Endodermal cell (in vitro differentiated cells): ENCODE measurements around the gene ANKS1B. TPM values are rescaled to one million over a fixed set of nuclear protein-coding genes. Genes with fewer than 3 reads are reported as not detected.

Experiments
- DNase-seq: peaks from one replicate; pipeline ENCODE4 v3.0.0-alpha.2; 2017
- H3K27ac ChIP-seq: 2 replicates; pipeline ENCODE4 v1.5.1; 2013; ENCODE audit warnings: mild to moderate bottlenecking, low read depth, low read length, moderate library complexity
- H3K27me3 ChIP-seq: 2 replicates; pipeline ENCODE4 v1.6.1; 2013; ENCODE audit warnings: mild to moderate bottlenecking, low read length, moderate library complexity; ENCODE audit not compliant: insufficient read depth, control insufficient read depth, poor library complexity, severe bottlenecking
- H3K36me3 ChIP-seq: 2 replicates; pipeline ENCODE4 v1.7.0; 2013; ENCODE audit warnings: mild to moderate bottlenecking, low read length, moderate library complexity; ENCODE audit not compliant: control insufficient read depth, insufficient read depth
- H3K4me1 ChIP-seq: one replicate; pipeline ENCODE4 v1.7.0; 2013; ENCODE audit warnings: low read length; ENCODE audit not compliant: control insufficient read depth, insufficient read depth
- H3K4me3 ChIP-seq: 2 replicates; pipeline ENCODE4 v1.5.1; 2013; ENCODE audit warnings: mild to moderate bottlenecking, low read length, moderate library complexity
- H3K9ac ChIP-seq: 2 replicates; pipeline ENCODE4 v1.6.1; 2013; ENCODE audit warnings: mild to moderate bottlenecking, low read length, moderate library complexity; ENCODE audit not compliant: poor library complexity, severe bottlenecking; ENCODE audit errors: extremely low read depth
- H3K9me3 ChIP-seq: 2 replicates; pipeline ENCODE4 v1.6.1; 2013; ENCODE audit warnings: mild to moderate bottlenecking, low read length, moderate library complexity; ENCODE audit not compliant: control insufficient read depth
- H3K27ac Mint-ChIP-seq: 2 replicates; pipeline ENCODE4 v1.8.0; 2020; ENCODE audit warnings: mixed read lengths
- H3K27me3 Mint-ChIP-seq: 2 replicates; pipeline ENCODE4 v1.8.0; 2021; ENCODE audit warnings: mild to moderate bottlenecking, mixed read lengths; ENCODE audit not compliant: insufficient read depth
- H3K36me3 Mint-ChIP-seq: 2 replicates; pipeline ENCODE4 v1.8.0; 2020; ENCODE audit warnings: low read depth, mixed read lengths
- H3K4me1 Mint-ChIP-seq: 2 replicates; pipeline ENCODE4 v1.8.0; 2020; ENCODE audit warnings: mixed read lengths
- H3K4me3 Mint-ChIP-seq: 2 replicates; pipeline ENCODE4 v1.8.0; 2020; ENCODE audit warnings: mild to moderate bottlenecking, moderate library complexity, mixed read lengths
- H3K9me3 Mint-ChIP-seq: 2 replicates; pipeline ENCODE4 v1.8.0; 2020; ENCODE audit warnings: mild to moderate bottlenecking, mixed read lengths
- CTCF ChIP-seq: fragments of 200-600 bp; sonication (generic); conservative IDR thresholded peaks from 2 replicates; pipeline ENCODE4 v1.5.0; 2021; ENCODE audit warnings: antibody characterized with exemption, mild to moderate bottlenecking
- WGBS, 2 experiments: methylation state at CpG; one replicate each; pipeline versions ENCODE4 v1.1.5 to v1.1.7; 2013; ENCODE audit warnings: missing lambda C conversion rate in 2 of 2, mixed read lengths in 1 of 2; ENCODE audit not compliant: insufficient coverage in 1 of 2, insufficient read length in 1 of 2; 5-methylcytosine and 5-hydroxymethylcytosine counted together
- total RNA-seq, 2 donors: library from RNA; stranded (reverse); fragmentation: NEBNext Ultra II Directional in 1 of 2; extraction: Animal tissue kit (Norgen Biotek cat#: 25700) in 1 of 2; gene quantifications; 2 replicates in 1 of 2; 3 replicates in 1 of 2; pipeline ENCODE4 v1.2.1, GENCODE V29; 2021

ANKS1B gene
- total RNA-seq, 2 donors from 2014 or later: 28.5 to 65.8 TPM

- no peak overlapping the region for H3K4me3 Mint-ChIP-seq
- no peaks in the 10 kb centered on the region for H3K36me3 Mint-ChIP-seq
- H3K27ac ChIP-seq: no peak overlapping the region
- no peaks in the 10 kb centered on the region for H3K4me1 ChIP-seq
- peaks cover 97% of the 10 kb centered on the region for H3K27me3 Mint-ChIP-seq
- H3K9me3 ChIP-seq: peaks cover 10% of the 10 kb centered on the region
- no peak overlapping the region for H3K4me3 ChIP-seq
- peaks cover 98% of the 10 kb centered on the region for H3K27me3 ChIP-seq
- no peak for DNase-seq
- no peaks in the 10 kb centered on the region for H3K9me3 Mint-ChIP-seq
- no peak overlapping the region for H3K27ac Mint-ChIP-seq
- no peak overlapping the region for H3K9ac ChIP-seq
- H3K4me1 Mint-ChIP-seq: peaks cover 5% of the 10 kb centered on the region
- WGBS, 2 experiments: 89 to 92% methylated on average over 1 of the region's 1 CpG
- no peak for TF ChIP-seq CTCF
- no peaks in the 10 kb centered on the region for H3K36me3 ChIP-seq
Observed at GRCh38 chr12:99067171-99067785, 917.5 kb downstream of the ANKS1B start.

GRCh38 chr12:99066726-99067125 lies 918.0 kb downstream of the ANKS1B start:
- no peak for DNase-seq
- Mint-ChIP-seq H3K36me3 (no peaks in the 10 kb centered on the region), H3K9me3 (no peaks in the 10 kb centered on the region), H3K27me3 (peaks cover 98% of the 10 kb centered on the region), H3K27ac (no peak overlapping the region), H3K4me3 (no peak overlapping the region), H3K4me1 (peaks cover 5% of the 10 kb centered on the region)
- no peaks in the 10 kb centered on the region for H3K4me1 ChIP-seq
- 85% methylated on average over 3 of the region's 3 CpGs; no CpG with 5 or more reads in 1 of the 2 experiments for WGBS, 2 experiments
- peaks cover 100% of the 10 kb centered on the region for H3K27me3 ChIP-seq
- H3K9ac ChIP-seq: no peak overlapping the region
- no peak for TF ChIP-seq CTCF
- peaks cover 10% of the 10 kb centered on the region for H3K9me3 ChIP-seq
- H3K4me3 ChIP-seq: no peak overlapping the region
- no peaks in the 10 kb centered on the region for H3K36me3 ChIP-seq
- no peak overlapping the region for H3K27ac ChIP-seq

GRCh38 chr12:99063182-99063581 lies 921.6 kb downstream of the ANKS1B start:
- Histone ChIP-seq H3K27ac (no peak overlapping the region), H3K4me1 (no peaks in the 10 kb centered on the region), H3K27me3 (peaks cover 76% of the 10 kb centered on the region), H3K9me3 (no peaks in the 10 kb centered on the region), H3K36me3 (no peaks in the 10 kb centered on the region), H3K4me3 (no peak overlapping the region), H3K9ac (no peak overlapping the region)
- H3K27ac Mint-ChIP-seq: no peak overlapping the region
- no peaks in the 10 kb centered on the region for H3K9me3 Mint-ChIP-seq
- 86 to 93% methylated on average over 2 to 4 of the region's 4 CpGs for WGBS, 2 experiments
- no peaks in the 10 kb centered on the region for H3K4me1 Mint-ChIP-seq
- TF ChIP-seq CTCF: no peak
- H3K27me3 Mint-ChIP-seq: peaks cover 76% of the 10 kb centered on the region
- H3K4me3 Mint-ChIP-seq: no peak overlapping the region
- no peak for DNase-seq
- H3K36me3 Mint-ChIP-seq: no peaks in the 10 kb centered on the region
